ENCODE measurements around the gene SP100. TPM values are rescaled to one million over a fixed set of nuclear protein-coding genes. Genes with fewer than 3 reads are reported as not detected.

SP100 gene
- total RNA-seq, 1 donor from 2014 or later: 433 TPM

GRCh38 chr2:230521386-230521785, 105.4 kb downstream of the SP100 start:
- H3K27ac Mint-ChIP-seq: no peak overlapping the region
- ATAC-seq (ENCODE audit: low read depth) (no peak), DNase-seq (no peak)
- peaks cover 12% of the 10 kb centered on the region for H3K9me3 Mint-ChIP-seq
- peaks cover 40% of the 10 kb centered on the region for H3K36me3 Mint-ChIP-seq (ENCODE audit: low read depth)
- ChIA-PET CTCF (no interaction called here), POLR2A (no interaction called here)
- intact Hi-C loops (cut with micrococcal nuclease): no loop called here
- no peak overlapping the region for H3K4me3 Mint-ChIP-seq
- H3K4me1 Mint-ChIP-seq: peaks cover 19% of the 10 kb centered on the region
- H3K27me3 Mint-ChIP-seq: no peaks in the 10 kb centered on the region
- TF ChIP-seq CTCF (IDR thresholded peaks at IDR 0.05): no peak

GRCh38 chr2:230525682-230526081, 109.7 kb downstream of the SP100 start:
- POLR2A ChIA-PET: no interaction called here
- CTCF ChIA-PET: no interaction called here
- Mint-ChIP-seq H3K9me3 (peaks cover 31% of the 10 kb centered on the region), H3K4me3 (no peak overlapping the region), H3K4me1 (peaks cover 27% of the 10 kb centered on the region), H3K27me3 (no peaks in the 10 kb centered on the region), H3K27ac (peak overlapping the region; percentile 24), H3K36me3 (ENCODE audit: low read depth) (peaks cover 28% of the 10 kb centered on the region)
- no peak for DNase-seq
- intact Hi-C loops (cut with micrococcal nuclease): no loop called here
- peak; percentile 61 for ATAC-seq (ENCODE audit: low read depth)
- TF ChIP-seq CTCF (IDR thresholded peaks at IDR 0.05): no peak

GRCh38 chr2:230537531-230537976, 121.6 kb downstream of the SP100 start:
- Mint-ChIP-seq H3K36me3 (ENCODE audit: low read depth) (peaks cover 42% of the 10 kb centered on the region), H3K27me3 (no peaks in the 10 kb centered on the region), H3K9me3 (no peaks in the 10 kb centered on the region), H3K4me3 (peak overlapping the region; percentile 53), H3K4me1 (peaks cover 55% of the 10 kb centered on the region), H3K27ac (peak overlapping the region; percentile 79)
- no peak for TF ChIP-seq CTCF (IDR thresholded peaks at IDR 0.05)
- DNase-seq (no peak), ATAC-seq (ENCODE audit: low read depth) (peak; percentile 85)
- POLR2A ChIA-PET: interaction anchor here (0.9 to 1.5 kb wide), 10 partner anchors 15 to 89 kb away, joined by 3 to 10 read pairs (median 4); no protein-coding TSS in a partner anchor
- intact Hi-C loops (cut with micrococcal nuclease): loop anchor here (1.0 to 5.0 kb wide), 4 partner anchors 19 to 73 kb away; no protein-coding TSS in a partner anchor
- CTCF ChIA-PET: no interaction called here

- no peak for ATAC-seq (ENCODE audit: low read depth)
- ChIA-PET POLR2A (no interaction called here), CTCF (no interaction called here)
- Mint-ChIP-seq H3K9me3 (peaks cover 3% of the 10 kb centered on the region), H3K4me1 (peaks cover 76% of the 10 kb centered on the region), H3K4me3 (no peak overlapping the region), H3K27ac (peak overlapping the region; percentile 35), H3K36me3 (ENCODE audit: low read depth) (peaks cover 67% of the 10 kb centered on the region), H3K27me3 (no peaks in the 10 kb centered on the region)
- intact Hi-C loops (cut with micrococcal nuclease): no loop called here
- no peak for DNase-seq
- no peak for TF ChIP-seq CTCF (IDR thresholded peaks at IDR 0.05)
Observed at GRCh38 chr2:230540332-230540731, 124.3 kb downstream of the SP100 start.

- TF ChIP-seq CTCF (IDR thresholded peaks at IDR 0.05): no peak
- no peak for DNase-seq
- Mint-ChIP-seq H3K4me1 (peaks cover 62% of the 10 kb centered on the region), H3K27ac (peak overlapping the region; percentile 65), H3K27me3 (no peaks in the 10 kb centered on the region), H3K4me3 (no peak overlapping the region), H3K9me3 (peaks cover 3% of the 10 kb centered on the region), H3K36me3 (ENCODE audit: low read depth) (peaks cover 70% of the 10 kb centered on the region)
- ChIA-PET POLR2A (interaction anchor here (0.6 kb wide), 1 partner anchor 244 kb away, joined by 4 read pairs; no protein-coding TSS in a partner anchor), CTCF (no interaction called here)
- ATAC-seq (ENCODE audit: low read depth): no peak
- intact Hi-C loops (cut with micrococcal nuclease): no loop called here
Observed at GRCh38 chr2:230541934-230542380, 126.0 kb downstream of the SP100 start.

All from activated B cell treated with CpG ODN at 0.5 μM for 24 hours (primary cell).